HG03196 (cell line): ENCODE results near the gene NHLRC2.
"Not testable (repeated sequence)": the region's sequence is repeated elsewhere in the genome, so short reads cannot be mapped to it uniquely, and the experiment has no call there.

Source experiments
- ATAC-seq: cut with Tn5 transposase; IDR thresholded peaks from one replicate; pipeline ENCODE4 v1.9.1; 2021; ENCODE audit not compliant: unreplicated experiment

Gene NHLRC2

DNA sequence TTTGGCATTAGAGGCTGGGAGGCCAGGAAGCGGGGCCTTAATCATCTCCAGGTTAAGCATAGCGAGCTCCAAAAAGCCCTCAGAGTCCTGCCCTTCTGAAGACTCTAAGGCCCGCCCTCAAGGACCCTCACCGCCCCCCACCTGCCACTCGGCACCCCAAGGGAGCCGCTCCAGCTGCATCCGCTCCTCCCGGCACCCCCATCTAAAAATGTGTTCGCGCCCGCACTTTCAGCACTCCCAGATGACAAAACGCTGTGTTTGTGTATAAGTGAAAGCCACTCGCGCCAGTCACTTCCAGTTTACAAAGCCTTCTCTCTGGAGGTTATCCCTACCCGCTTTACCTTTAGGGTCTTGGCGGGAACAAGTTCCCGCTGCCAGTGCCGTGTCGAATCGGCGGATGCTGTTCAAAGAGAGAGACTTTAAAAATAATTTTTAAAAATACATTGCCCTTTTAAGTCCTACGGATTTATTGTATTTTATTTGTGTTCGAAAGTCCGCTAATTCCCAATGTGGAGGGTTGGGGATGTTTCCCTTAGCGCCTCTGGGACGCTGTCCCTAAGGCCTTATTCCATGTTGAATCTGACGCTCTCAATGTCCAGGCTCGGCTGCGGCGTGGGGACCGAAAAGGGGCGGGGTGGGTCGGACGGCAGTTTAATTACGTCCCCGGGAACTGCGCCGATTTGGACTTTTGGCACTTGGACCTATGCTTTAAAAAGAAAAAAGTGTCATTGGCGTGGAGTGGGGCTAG lies at the start of gene NHLRC2, which contains the start of gene DCLRE1A:
Gene NHLRC2 (plus strand): TSS at position 649 of the 748 bp plus-strand sequence. CDS start 212 bp downstream, outside the sequence.
Gene DCLRE1A (minus strand): TSS at position 70 of the 748 bp plus-strand sequence. CDS start 900 bp downstream, outside the sequence.
- ATAC-seq, result peak; percentile 38

DNA sequence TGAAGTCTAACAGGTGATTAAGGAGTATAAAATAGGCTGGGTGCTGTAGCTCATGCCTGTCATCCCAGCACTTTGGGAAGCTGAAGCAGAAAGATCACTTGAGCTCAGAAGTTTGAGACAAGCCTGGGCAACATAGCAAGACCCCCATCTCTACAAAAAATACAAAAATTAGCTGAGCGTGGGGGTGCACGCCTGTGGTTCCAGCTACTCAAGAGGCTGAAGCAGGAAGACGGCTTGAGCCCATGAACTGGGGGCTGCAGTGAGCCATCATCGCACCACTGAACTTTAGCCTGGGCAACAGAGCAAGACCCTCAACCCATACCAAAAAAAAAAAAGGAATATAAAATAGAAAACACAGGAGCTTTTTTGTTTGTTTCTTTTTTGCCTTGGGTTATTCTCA lies 48.0 kb upstream of the NHLRC2 start:
- no peak for ATAC-seq

DNA sequence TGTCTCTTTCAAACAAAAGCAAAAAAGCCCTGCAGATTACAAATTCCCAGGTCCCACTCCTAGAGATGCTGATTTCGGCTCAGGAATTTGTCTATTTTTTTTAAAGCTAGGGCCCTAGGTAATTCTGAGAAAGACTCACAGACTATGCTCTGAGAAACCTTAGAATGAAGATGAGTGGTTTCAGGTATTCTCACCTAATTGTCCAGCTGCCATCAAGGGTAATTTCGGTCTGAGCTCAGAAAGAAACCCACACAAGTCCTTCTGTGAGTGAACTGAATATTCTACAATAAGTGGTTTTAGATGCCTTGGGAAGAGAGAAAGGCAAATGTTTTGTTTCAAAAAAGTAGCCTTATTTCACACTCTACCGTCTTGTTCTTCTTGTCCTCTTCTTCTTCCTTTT lies 46.3 kb upstream of the NHLRC2 start:
- ATAC-seq, result no peak

DNA sequence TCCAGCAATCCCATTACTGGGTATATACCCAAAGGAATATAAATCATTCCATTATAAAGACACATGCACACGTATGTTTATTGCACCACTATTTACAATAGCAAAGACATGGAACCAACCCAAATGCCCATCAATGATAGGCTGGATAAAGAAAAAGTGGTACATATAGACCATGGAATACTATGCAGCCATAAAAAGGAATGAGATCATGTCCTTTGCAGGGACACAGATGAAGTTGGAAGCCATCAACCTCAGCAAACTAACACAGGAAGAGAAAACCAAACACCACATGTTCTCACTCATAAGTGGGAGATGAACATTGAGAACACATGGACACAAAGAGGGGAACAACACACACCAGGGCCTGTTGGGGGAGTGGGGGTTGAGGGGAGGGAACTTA lies 39.8 kb upstream of the NHLRC2 start:
- ATAC-seq, result not testable (repeated sequence)

- no peak for ATAC-seq
These were observed 34.5 kb upstream of the NHLRC2 start for GRCh38 chr10:113819989-113820388.

DNA sequence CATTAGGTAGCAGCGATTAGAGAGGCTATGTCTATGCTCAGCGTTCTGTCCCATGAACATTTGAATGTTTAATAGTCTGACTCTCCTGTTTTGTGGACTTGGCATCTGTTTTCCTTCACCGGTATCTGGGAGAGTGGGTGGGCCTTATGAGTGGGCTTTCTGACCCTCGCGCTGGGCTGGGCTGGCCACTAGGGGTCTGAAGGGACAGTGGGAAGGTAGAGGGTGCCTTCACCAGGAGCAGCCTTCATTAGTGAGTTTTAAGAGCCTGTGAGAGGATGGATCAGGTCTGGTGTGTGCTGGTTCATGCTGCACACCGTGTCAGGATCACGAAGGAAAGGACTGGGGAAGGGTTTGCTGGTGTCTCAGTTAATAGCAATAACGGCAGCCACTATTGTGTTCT lies 34.0 kb upstream of the NHLRC2 start:
- no peak for ATAC-seq

DNA sequence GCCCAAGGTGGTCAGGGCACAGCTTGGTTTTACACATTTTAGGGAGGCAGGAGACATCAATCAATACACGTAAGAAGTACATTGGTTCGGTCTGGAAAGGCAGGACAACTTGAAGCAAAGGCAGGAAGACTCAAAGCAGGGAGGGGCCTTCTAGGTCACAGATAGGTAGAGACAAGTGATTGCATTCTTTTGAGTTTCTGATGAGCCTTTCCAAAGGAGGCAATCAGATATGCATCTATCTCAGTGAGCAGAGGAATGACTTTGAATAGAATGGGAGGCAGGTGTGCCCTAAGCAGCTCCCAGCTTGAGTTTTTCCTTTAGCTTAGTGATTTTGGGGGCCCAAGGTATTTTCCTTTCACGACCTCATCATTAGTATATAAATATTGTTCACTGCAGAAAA lies 33.2 kb upstream of the NHLRC2 start:
- not testable (repeated sequence) for ATAC-seq

DNA sequence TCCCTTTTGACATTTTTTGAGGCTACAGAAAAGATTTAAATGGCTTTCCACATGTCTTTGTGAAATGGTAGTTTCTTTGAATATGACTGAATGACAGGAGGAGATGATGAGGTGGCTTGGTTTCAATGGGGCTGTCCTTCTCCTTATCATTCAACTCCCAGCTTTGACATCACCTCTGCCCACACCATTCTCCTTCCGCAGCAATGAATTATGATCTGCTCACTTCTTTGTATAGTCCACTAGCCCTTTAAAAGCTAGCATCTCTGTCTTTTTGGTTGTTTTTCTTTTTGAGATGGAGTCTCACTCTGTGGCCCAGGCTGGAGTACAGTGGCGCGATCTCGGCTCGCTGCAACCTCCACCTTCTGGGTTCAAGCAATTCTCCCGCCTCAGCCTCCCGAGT lies 32.3 kb upstream of the NHLRC2 start:
- no peak for ATAC-seq

- no peak for ATAC-seq
These were observed 31.1 kb upstream of the NHLRC2 start for GRCh38 chr10:113823389-113823788.

DNA sequence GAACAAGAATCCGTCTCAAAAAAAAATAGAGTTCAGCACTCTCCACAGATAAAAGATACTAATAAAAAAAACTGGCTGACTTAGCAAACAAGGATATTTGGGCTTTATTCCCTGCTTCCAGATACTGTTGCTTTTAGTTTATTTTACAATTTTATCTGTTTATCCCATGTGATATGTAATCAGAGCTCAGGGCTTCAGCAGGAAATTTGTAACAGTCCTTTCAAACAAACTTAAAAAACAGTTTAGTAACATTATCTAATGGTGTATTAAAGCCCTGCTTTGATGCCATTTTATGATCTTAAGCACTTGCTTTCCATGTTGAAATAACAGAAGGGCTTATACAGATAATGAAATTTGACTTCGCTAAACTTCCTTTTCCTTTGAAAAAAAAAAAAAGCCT lies 28.7 kb upstream of the NHLRC2 start:
- ATAC-seq, result no peak

GRCh38 chr10:113828567-113828966 lies 25.9 kb upstream of the NHLRC2 start:
- ATAC-seq, result not testable (repeated sequence)

DNA sequence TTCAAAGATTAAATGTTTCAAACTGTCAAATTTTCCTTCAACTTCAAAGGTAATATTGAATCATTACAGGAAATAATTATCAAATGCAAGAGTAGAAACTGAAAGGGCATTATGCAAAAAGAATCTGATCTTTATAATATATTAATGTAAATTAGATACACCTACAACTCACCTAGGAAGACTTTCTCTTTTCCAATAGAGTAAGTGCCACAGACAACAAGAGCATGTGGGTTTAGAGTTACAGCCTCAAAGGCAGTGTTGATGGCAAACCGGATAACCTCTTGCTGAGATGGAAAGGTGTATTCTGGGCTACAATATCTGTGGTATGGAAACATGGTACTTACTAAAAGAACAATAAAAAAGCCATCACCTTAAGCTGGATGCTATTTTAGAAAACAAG lies 12.3 kb upstream of the NHLRC2 start:
- ATAC-seq, result no peak

- ATAC-seq, result no peak
These were observed 10.4 kb upstream of the NHLRC2 start for GRCh38 chr10:113843972-113844485.

DNA sequence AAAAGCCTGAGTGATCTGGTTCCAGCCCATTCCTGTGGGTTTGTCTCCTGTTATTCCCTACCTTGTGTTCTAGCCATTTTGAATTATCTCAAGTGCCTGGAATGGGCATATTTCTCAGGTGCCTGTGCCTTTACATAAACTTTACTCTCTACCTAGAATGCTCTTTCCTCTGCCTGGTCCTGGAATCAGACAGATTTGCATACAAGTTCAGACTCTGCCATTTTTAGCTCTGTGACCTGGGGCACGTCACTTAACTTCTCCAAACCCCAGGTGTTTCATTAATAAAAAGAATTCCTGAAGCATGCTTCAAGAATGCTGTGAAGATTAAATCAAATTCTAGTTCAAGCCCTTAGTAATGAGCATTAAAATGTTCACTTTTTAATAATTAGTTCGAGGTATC lies 8.4 kb upstream of the NHLRC2 start:
- no peak for ATAC-seq

GRCh38 chr10:113849140-113849803 lies 5.2 kb upstream of the NHLRC2 start:
- no peak for ATAC-seq

- no peak for ATAC-seq
These were observed 4.5 kb upstream of the NHLRC2 start for GRCh38 chr10:113849946-113850345.

DNA sequence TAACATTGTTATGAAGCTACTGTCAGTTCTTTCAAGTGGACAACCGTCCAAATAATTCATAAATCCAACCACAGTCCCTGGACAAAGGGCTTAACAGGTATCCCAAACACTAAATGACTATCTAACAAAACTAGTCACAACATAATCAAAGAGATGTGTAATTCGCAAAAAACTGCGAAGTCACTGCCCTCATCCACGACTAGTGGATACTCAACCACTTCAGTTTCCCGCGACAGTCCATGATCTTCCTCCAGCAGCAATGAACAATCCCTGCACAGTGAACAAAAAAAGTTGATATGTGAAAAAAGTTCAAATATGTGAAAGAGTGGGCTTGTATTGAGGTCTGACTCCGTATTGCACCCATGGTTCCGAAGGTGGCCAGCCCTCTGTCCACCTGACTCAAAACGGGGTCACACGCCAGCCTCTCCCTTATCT lies 866 bp upstream of the NHLRC2 start:
- ATAC-seq, result peak; percentile 15

DNA sequence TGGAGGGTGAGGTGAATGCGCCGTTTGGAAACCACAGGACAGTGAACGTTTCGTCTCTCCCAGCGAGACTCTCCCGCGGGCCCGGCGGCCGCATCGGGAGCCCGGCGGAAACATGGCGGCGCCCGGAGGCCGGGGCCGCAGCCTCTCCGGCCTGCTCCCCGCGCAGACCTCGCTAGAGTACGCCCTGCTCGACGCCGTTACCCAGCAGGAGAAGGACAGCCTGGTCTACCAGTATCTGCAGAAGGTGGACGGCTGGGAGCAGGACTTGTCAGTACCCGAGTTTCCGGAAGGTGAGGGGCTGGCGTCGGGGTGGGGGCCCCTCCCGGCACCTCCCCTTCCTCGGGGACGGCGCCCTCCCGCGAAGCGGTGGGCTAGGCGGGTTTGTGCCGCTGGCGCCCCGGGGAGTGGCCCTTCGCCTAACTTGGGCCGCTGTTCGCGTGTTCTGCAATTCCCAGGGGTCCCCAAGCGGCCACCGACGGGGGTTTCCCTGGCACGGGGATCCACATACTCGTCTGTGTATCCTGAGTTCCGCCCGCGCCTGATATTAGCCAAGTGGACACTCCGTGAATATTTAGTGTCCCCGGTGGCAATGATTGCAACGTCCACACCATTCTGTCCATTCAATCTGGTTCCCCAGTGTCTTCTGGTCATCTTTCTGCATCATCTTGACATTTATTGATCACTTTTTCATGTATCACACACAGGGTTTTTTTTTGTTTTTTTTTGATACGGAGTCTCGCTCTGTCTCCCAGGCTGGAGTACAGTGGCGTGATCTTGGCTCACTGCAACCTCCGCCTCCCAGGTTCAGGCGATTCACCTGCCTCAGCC lies 514 bp downstream of the NHLRC2 start:
- peak; percentile 40 for ATAC-seq

DNA sequence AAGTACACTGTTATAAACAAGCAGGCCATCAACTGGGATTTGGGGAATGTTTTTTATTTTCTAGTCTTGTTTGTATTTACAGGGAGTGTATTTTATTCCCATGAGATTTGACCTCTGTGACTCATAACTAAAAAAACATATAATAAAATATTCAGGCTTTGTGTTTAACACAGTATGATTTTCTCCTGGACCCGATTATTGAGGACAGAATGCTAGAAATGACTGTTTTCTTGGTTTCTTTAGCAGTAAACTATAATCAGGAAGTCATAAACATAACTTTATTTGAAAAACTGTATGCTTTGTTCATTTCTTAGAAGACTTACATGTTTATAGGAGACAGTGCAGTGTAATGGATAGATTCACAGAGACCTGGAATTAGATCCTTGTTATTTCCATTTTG lies 2.1 kb downstream of the NHLRC2 start:
- ATAC-seq, result no peak

DNA sequence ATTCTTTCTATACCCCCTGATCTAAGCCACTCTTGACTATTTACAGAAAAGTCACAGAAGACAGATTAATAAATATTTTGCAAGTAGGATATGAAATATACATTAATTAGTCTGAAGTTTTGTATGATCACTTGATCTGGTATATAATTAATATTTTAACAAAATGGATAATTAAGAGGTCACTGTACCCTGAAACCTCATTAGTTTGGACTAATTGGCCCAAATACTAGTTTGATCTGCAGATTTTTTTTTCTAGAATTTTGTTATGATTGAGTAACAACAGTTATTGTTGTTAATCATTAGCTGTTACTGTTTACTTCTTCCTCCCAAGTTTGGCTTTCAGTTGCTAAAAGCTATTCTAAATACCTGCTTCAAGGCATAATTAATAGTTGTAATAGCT lies 2.7 kb downstream of the NHLRC2 start:
- no peak for ATAC-seq

DNA sequence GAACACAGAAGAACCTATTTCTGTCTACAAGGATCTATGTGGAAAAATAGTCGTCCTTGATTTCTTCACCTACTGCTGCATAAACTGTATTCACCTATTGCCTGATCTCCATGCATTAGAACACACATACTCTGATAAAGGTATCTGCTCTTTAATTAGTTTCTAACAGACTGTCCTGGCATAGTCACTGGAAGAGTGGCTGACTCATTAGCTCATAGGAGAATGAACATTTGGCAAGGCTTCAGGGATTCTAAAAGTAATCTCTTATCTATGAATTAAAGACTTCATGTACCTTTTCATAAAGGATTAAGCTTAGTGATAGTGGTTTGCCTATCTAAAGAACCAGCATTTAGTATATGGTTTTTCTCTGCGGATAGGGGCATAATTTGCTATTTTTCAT lies 4.1 kb downstream of the NHLRC2 start:
- no peak for ATAC-seq
